K562 (cell line): ENCODE measurements around the gene IPO7. TPM values are rescaled to one million over a fixed set of nuclear protein-coding genes. Genes with fewer than 3 reads are reported as not detected.
A peak's percentile ranks its signal among the peaks of the same experiment; 100 is the strongest.

Experiments used
- ERF ChIP-seq: fragments of 450-650 bp; formaldehyde crosslinking; IDR thresholded peaks from 2 replicates; pipeline ENCODE4 v1.4.0; 2020; ENCODE audit warnings: mild to moderate bottlenecking, mixed read lengths
- FOXK2 ChIP-seq, 2 experiments: fragments of 450-650 bp; IDR thresholded peaks in 1 of 2; conservative IDR thresholded peaks in 1 of 2; 2 replicates each; pipeline ENCODE4 v1.6.1; 2016; ENCODE audit warnings: low read depth in 2 of 2, mild to moderate bottlenecking in 1 of 2
- FOXP1 ChIP-seq: sonication (generic); formaldehyde crosslinking; IDR thresholded peaks from 2 replicates; pipeline ENCODE4 v1.8.0; 2022; ENCODE audit warnings: mild to moderate bottlenecking, missing genetic modification reagents
- GABPB2 ChIP-seq: fragments of 250-450 bp; sonication (Bioruptor Pico); conservative IDR thresholded peaks from 2 replicates; pipeline ENCODE4 v1.5.1; 2021; ENCODE audit warnings: mild to moderate bottlenecking
- GTF2F1 ChIP-seq: IDR thresholded peaks from 2 replicates; pipeline ENCODE4 v1.6.1; 2011; ENCODE audit warnings: low read depth, low read length, improper control_type of control experiment
- HNRNPL ChIP-seq: fragments of 200-400 bp; formaldehyde crosslinking; IDR thresholded peaks from 2 replicates; pipeline ENCODE4 v1.6.1; 2017; ENCODE audit warnings: low read depth, mild to moderate bottlenecking, low read length
- LCOR ChIP-seq: sonication (generic); formaldehyde crosslinking; IDR thresholded peaks from 2 replicates; pipeline ENCODE4 v1.8.0; 2022; ENCODE audit warnings: mild to moderate bottlenecking, missing genetic modification reagents
- MAZ ChIP-seq, 2 experiments: fragments of 450-650 bp in 1 of 2; sonication (generic) in 1 of 2; formaldehyde crosslinking; IDR thresholded peaks in 1 of 2; conservative IDR thresholded peaks in 1 of 2; 2 replicates each; pipeline versions ENCODE4 v1.4.0 to v1.5.0; 2020; ENCODE audit warnings: mild to moderate bottlenecking in 1 of 2, missing genetic modification reagents in 1 of 2
- MEF2D ChIP-seq: conservative IDR thresholded peaks from 2 replicates; pipeline ENCODE4 v1.6.1; 2016; ENCODE audit warnings: low read depth, missing genetic modification characterization, missing compliant biosample characterization
- NCOA1 ChIP-seq: fragments of 450-650 bp; IDR thresholded peaks from 2 replicates; pipeline ENCODE4 v1.6.1; 2016; ENCODE audit warnings: low read depth
- NFRKB ChIP-seq: fragments of 450-650 bp; IDR thresholded peaks from 2 replicates; pipeline ENCODE4 v1.6.1; 2016; ENCODE audit warnings: low read depth
- NONO ChIP-seq, 2 experiments: fragments of 200-400 bp in 1 of 2; fragments of 450-650 bp in 1 of 2; formaldehyde crosslinking in 1 of 2; IDR thresholded peaks; 2 replicates each; pipeline ENCODE4 v1.6.1; 2017; ENCODE audit warnings: low read depth in 2 of 2, mild to moderate bottlenecking in 2 of 2, moderate library complexity in 2 of 2, low read length in 1 of 2
- PCBP2 ChIP-seq: fragments of 200-400 bp; formaldehyde crosslinking; IDR thresholded peaks from 2 replicates; pipeline ENCODE4 v1.6.1; 2018; ENCODE audit warnings: low read length, low read depth, mild to moderate bottlenecking, moderate library complexity; ENCODE audit not compliant: poor library complexity, severe bottlenecking
- PHF20 ChIP-seq: fragments of 450-650 bp; IDR thresholded peaks from 2 replicates; pipeline ENCODE4 v1.6.1; 2018; ENCODE audit not compliant: partially characterized antibody
- RBFOX2 ChIP-seq: fragments of 200-400 bp; formaldehyde crosslinking; IDR thresholded peaks from 2 replicates; pipeline ENCODE4 v1.6.1; 2017; ENCODE audit warnings: low read depth, mild to moderate bottlenecking, low read length, moderate library complexity
- RUNX1 ChIP-seq: sonication (generic); IDR thresholded peaks from 2 replicates; pipeline ENCODE4 v1.6.1; 2016; ENCODE audit warnings: antibody characterized with exemption, low read depth
- SRSF7 ChIP-seq: fragments of 200-400 bp; formaldehyde crosslinking; optimal IDR thresholded peaks from 2 replicates; pipeline ENCODE3; 2017; ENCODE audit warnings: mild to moderate bottlenecking, low read depth, low read length
- ZBTB1 ChIP-seq: sonication (generic); formaldehyde crosslinking; IDR thresholded peaks from 2 replicates; pipeline ENCODE4 v1.8.1; 2023; ENCODE audit warnings: missing genetic modification reagents, low read depth, mild to moderate bottlenecking, borderline replicate concordance
- ZFP36 ChIP-seq: fragments of 150-350 bp; IDR thresholded peaks from 2 replicates; pipeline ENCODE4 v1.6.1; 2018; ENCODE audit warnings: low read length, low read depth; ENCODE audit not compliant: partially characterized antibody
- ZNF668 ChIP-seq: fragments of 250-450 bp; sonication (Bioruptor Pico); IDR thresholded peaks from 2 replicates; pipeline ENCODE4 v1.8.0; 2022; ENCODE audit warnings: mild to moderate bottlenecking, inconsistent platforms
- polyA plus RNA-seq, 8 experiments: library from polyadenylated mRNA; depleted of rRNA in 4 of 8; stranded (reverse) in 5 of 8; unstranded in 3 of 8; fragments of >200 nt; fragmentation: Nextera tagmentation in 2 of 8; fragmentation: Illumina TruSeq in 1 of 8; extraction: Ambion mirVana in 2 of 8; extraction: Trizol in 1 of 8; gene quantifications; 2 replicates each; pipeline versions ENCODE4 v1.2.1 to v1.2.3, GENCODE V29; 2011 to 2014; ENCODE audit warnings: inconsistent platforms in 1 of 8, missing spikeins in 1 of 8
- total RNA-seq, 7 experiments: library from RNA; depleted of rRNA in 6 of 7; stranded (reverse); fragments of >200 nt in 6 of 7; fragmentation: Illumina TruSeq in 2 of 7; extraction: Trizol in 2 of 7; gene quantifications; 2 replicates each; pipeline versions ENCODE4 v1.2.1 to v1.2.3, GENCODE V29; 2011 to 2021; ENCODE audit warnings: low replicate concordance in 1 of 7
- TF ChIP-seq, protein P1 (sequence below), 2 experiments: fragments of 450-650 bp; formaldehyde crosslinking in 1 of 2; IDR thresholded peaks; 2 replicates each; pipeline versions ENCODE4 v1.4.0 to v1.6.1; 2014 to 2020; ENCODE audit warnings: mild to moderate bottlenecking in 2 of 2, borderline replicate concordance in 1 of 2, low read depth in 1 of 2

The IPO7 gene
- total and polyA plus RNA-seq, 9 of the 15 experiments (the other 6 are each of a cell fraction or from before 2014, with no cell fraction given): 23.6 to 138 (median 110) TPM

- TF ChIP-seq FOXP1 (CRISPR knock-in tag): peak; percentile 53; the same call in 1 of the 2 replicates
- TF ChIP-seq NFRKB: no peak
- no peak for TF ChIP-seq HNRNPL
- no peak for TF ChIP-seq SRSF7
- TF ChIP-seq NONO (IDR thresholded peaks at IDR 0.05; ENCODE audit: low read depth in 2 of 2, low read length in 1 of 2): peak; percentile 27 to 98; a peak in 2 of 4 replicates
- TF ChIP-seq NCOA1: no peak
- TF ChIP-seq PCBP2: peak; percentile 20
- TF ChIP-seq RBFOX2: peak; percentile 99
- TF ChIP-seq, protein P1, sequence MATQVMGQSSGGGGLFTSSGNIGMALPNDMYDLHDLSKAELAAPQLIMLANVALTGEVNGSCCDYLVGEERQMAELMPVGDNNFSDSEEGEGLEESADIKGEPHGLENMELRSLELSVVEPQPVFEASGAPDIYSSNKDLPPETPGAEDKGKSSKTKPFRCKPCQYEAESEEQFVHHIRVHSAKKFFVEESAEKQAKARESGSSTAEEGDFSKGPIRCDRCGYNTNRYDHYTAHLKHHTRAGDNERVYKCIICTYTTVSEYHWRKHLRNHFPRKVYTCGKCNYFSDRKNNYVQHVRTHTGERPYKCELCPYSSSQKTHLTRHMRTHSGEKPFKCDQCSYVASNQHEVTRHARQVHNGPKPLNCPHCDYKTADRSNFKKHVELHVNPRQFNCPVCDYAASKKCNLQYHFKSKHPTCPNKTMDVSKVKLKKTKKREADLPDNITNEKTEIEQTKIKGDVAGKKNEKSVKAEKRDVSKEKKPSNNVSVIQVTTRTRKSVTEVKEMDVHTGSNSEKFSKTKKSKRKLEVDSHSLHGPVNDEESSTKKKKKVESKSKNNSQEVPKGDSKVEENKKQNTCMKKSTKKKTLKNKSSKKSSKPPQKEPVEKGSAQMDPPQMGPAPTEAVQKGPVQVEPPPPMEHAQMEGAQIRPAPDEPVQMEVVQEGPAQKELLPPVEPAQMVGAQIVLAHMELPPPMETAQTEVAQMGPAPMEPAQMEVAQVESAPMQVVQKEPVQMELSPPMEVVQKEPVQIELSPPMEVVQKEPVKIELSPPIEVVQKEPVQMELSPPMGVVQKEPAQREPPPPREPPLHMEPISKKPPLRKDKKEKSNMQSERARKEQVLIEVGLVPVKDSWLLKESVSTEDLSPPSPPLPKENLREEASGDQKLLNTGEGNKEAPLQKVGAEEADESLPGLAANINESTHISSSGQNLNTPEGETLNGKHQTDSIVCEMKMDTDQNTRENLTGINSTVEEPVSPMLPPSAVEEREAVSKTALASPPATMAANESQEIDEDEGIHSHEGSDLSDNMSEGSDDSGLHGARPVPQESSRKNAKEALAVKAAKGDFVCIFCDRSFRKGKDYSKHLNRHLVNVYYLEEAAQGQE (IDR thresholded peaks at IDR 0.05; ENCODE audit: borderline replicate concordance): no peak
- TF ChIP-seq, protein P1 (CRISPR knock-in tag; IDR thresholded peaks at IDR 0.05; ENCODE audit: low read depth): peak; percentile 69; the same call in 1 of the 2 replicates
- TF ChIP-seq FOXK2 (conservative IDR thresholded peaks at IDR 0.05 in 1 of 2, IDR thresholded peaks at IDR 0.05 in 1 of 2; ENCODE audit: low read depth in 2 of 2): no peak; a peak in 1 of 4 replicates
- TF ChIP-seq GTF2F1: 0 out of 2 replicates have a peak, but pooled peaks have one; percentile 22
- no peak for TF ChIP-seq GABPB2 (CRISPR knock-in tag)
- no peak for TF ChIP-seq ZNF668
- peak in 1 of 2 experiments; percentile 56; a peak in 3 of 4 replicates for TF ChIP-seq MAZ (CRISPR knock-in tag; conservative IDR thresholded peaks at IDR 0.05 in 1 of 2, IDR thresholded peaks at IDR 0.05 in 1 of 2)
- no peak for TF ChIP-seq MEF2D
- TF ChIP-seq LCOR (CRISPR knock-in tag): no peak
- TF ChIP-seq PHF20: peak; percentile 61
- TF ChIP-seq ERF (CRISPR knock-in tag): 0 out of 2 replicates have a peak, but pooled peaks have one; percentile 42
- no peak for TF ChIP-seq RUNX1
- no peak for TF ChIP-seq ZFP36
- TF ChIP-seq ZBTB1 (CRISPR knock-in tag): peak; percentile 32; the same call in 1 of the 2 replicates
These were observed 76.8 kb downstream of the IPO7 start (continued) for GRCh38 chr11:9461063-9461759.
